ENCODE measurements around the gene AGBL4. TPM values are rescaled to one million over a fixed set of nuclear protein-coding genes. Genes with fewer than 3 reads are reported as not detected.

AGBL4 gene
- total RNA-seq, 1 donor from 2014 or later = 0.39 TPM

- no peak for TF ChIP-seq CTCF (conservative IDR thresholded peaks at IDR 0.05)
- peak overlapping the region; percentile 11 for H3K27ac Mint-ChIP-seq
These were observed 1527.8 kb downstream of the AGBL4 start for GRCh38 chr1:48495911-48496310.

GRCh38 chr1:48495166-48495565, 1528.6 kb downstream of the AGBL4 start:
- H3K4me3 Mint-ChIP-seq = no peak overlapping the region
- H3K9me3 Mint-ChIP-seq = no peaks in the 10 kb centered on the region
- TF ChIP-seq CTCF (conservative IDR thresholded peaks at IDR 0.05) = no peak
- H3K27ac Mint-ChIP-seq = no peak overlapping the region
- DNase-seq (ENCODE audit: extremely low spot score, unreplicated experiment) = no peak
- H3K4me1 Mint-ChIP-seq (ENCODE audit: unreplicated experiment) = peaks cover 24% of the 10 kb centered on the region
- peaks cover 13% of the 10 kb centered on the region for H3K27me3 Mint-ChIP-seq
- no peaks in the 10 kb centered on the region for H3K36me3 Mint-ChIP-seq

More at GRCh38 chr1:48495911-48496310, 1527.8 kb downstream of the AGBL4 start:
- peaks cover 10% of the 10 kb centered on the region for H3K27me3 Mint-ChIP-seq
- H3K4me3 Mint-ChIP-seq = no peak overlapping the region
- H3K4me1 Mint-ChIP-seq (ENCODE audit: unreplicated experiment) = peaks cover 24% of the 10 kb centered on the region
- DNase-seq (ENCODE audit: extremely low spot score, unreplicated experiment) = no peak
- H3K36me3 Mint-ChIP-seq = no peaks in the 10 kb centered on the region
- H3K9me3 Mint-ChIP-seq = no peaks in the 10 kb centered on the region

- H3K27ac Mint-ChIP-seq = peak overlapping the region; percentile 78
- TF ChIP-seq CTCF (conservative IDR thresholded peaks at IDR 0.05) = no peak
These were observed 1529.6 kb downstream of the AGBL4 start for GRCh38 chr1:48493970-48494769.

GRCh38 chr1:48493041-48493440, 1530.7 kb downstream of the AGBL4 start:
- H3K4me1 Mint-ChIP-seq (ENCODE audit: unreplicated experiment) = peaks cover 19% of the 10 kb centered on the region
- no peak for DNase-seq (ENCODE audit: extremely low spot score, unreplicated experiment)
- H3K4me3 Mint-ChIP-seq = no peak overlapping the region
- no peaks in the 10 kb centered on the region for H3K9me3 Mint-ChIP-seq
- H3K27me3 Mint-ChIP-seq = peaks cover 11% of the 10 kb centered on the region
- H3K27ac Mint-ChIP-seq = no peak overlapping the region
- no peak for TF ChIP-seq CTCF (conservative IDR thresholded peaks at IDR 0.05)
- H3K36me3 Mint-ChIP-seq = no peaks in the 10 kb centered on the region

More at GRCh38 chr1:48493970-48494769, 1529.6 kb downstream of the AGBL4 start:
- Mint-ChIP-seq H3K27me3 (peaks cover 13% of the 10 kb centered on the region), H3K4me1 (ENCODE audit: unreplicated experiment) (peaks cover 24% of the 10 kb centered on the region), H3K36me3 (no peaks in the 10 kb centered on the region), H3K4me3 (peak overlapping the region; percentile 14), H3K9me3 (no peaks in the 10 kb centered on the region)
- no peak for DNase-seq (ENCODE audit: extremely low spot score, unreplicated experiment)

- Mint-ChIP-seq H3K27me3 (peaks cover 11% of the 10 kb centered on the region), H3K36me3 (no peaks in the 10 kb centered on the region), H3K4me1 (ENCODE audit: unreplicated experiment) (peaks cover 18% of the 10 kb centered on the region), H3K27ac (no peak overlapping the region), H3K4me3 (no peak overlapping the region), H3K9me3 (no peaks in the 10 kb centered on the region)
- TF ChIP-seq CTCF (conservative IDR thresholded peaks at IDR 0.05) = no peak
- no peak for DNase-seq (ENCODE audit: extremely low spot score, unreplicated experiment)
These were observed 1531.4 kb downstream of the AGBL4 start for GRCh38 chr1:48492392-48492791.
